Astrocyte of the cerebellum (primary cell): ENCODE measurements around the gene DNAJB2.
A peak's percentile ranks its signal among the peaks of the same experiment; 100 is the strongest.

ENCODE experiments used
- DNase-seq: peaks from one replicate; pipeline ENCODE4 v3.0.0-alpha.2; 2011; ENCODE audit warnings: low read depth
- H3K4me3 ChIP-seq: 2 replicates; pipeline ENCODE4 v1.5.1; 2011; ENCODE audit warnings: mild to moderate bottlenecking, low read depth, low read length, moderate library complexity
- CTCF ChIP-seq: IDR thresholded peaks from 2 replicates; pipeline ENCODE4 v1.5.1; 2012; ENCODE audit warnings: low read length, low read depth, moderate library complexity, mild to moderate bottlenecking; ENCODE audit errors: missing control alignments
- in situ Hi-C: cut with HindIII; loops from 2 replicates; pipeline ENCODE4 v1.10.0; 2017; ENCODE audit warnings: low sequenced_read_pairs

Gene DNAJB2

GRCh38 chr2:219271021-219271420, 8.1 kb upstream of the DNAJB2 start:
- in situ Hi-C loops, result no loop called here
- H3K4me3 ChIP-seq, result no peak overlapping the region
- TF ChIP-seq CTCF, result no peak
- no peak for DNase-seq

GRCh38 chr2:219272356-219272755, 6.8 kb upstream of the DNAJB2 start:
- DNase-seq, result no peak
- no peak for TF ChIP-seq CTCF
- in situ Hi-C loops, result no loop called here
- no peak overlapping the region for H3K4me3 ChIP-seq

GRCh38 chr2:219272995-219273394, 6.2 kb upstream of the DNAJB2 start:
- in situ Hi-C loops, result no loop called here
- no peak for DNase-seq
- TF ChIP-seq CTCF, result no peak
- no peak overlapping the region for H3K4me3 ChIP-seq

- DNase-seq, result no peak
- no peak overlapping the region for H3K4me3 ChIP-seq
- TF ChIP-seq CTCF, result no peak
- in situ Hi-C loops, result no loop called here
Observed at GRCh38 chr2:219273937-219274336, 5.2 kb upstream of the DNAJB2 start.

GRCh38 chr2:219274361-219274921, 4.7 kb upstream of the DNAJB2 start:
- DNase-seq, result no peak
- no peak overlapping the region for H3K4me3 ChIP-seq
- in situ Hi-C loops, result no loop called here
- TF ChIP-seq CTCF, result no peak

- no peak overlapping the region for H3K4me3 ChIP-seq
- DNase-seq, result peak; percentile 33
- in situ Hi-C loops, result no loop called here
- TF ChIP-seq CTCF, result peak; percentile 97
Observed at GRCh38 chr2:219277703-219278654, 1.2 kb upstream of the DNAJB2 start.
